Measurements from ENCODE around the gene C12orf50. TPM values are rescaled to one million over a fixed set of nuclear protein-coding genes. Genes with fewer than 3 reads are reported as not detected.

C12orf50 gene
- polyA plus RNA-seq, 2 of the 4 experiments (the other 2 are of a cell fraction), result 0.03 TPM; not detected in 1

GRCh38 chr12:88036353-88036965 lies 7.3 kb upstream of the C12orf50 start:
- Histone ChIP-seq H3K4me1 (peaks cover 25% of the 10 kb centered on the region), H3K4me3 (peak overlapping the region; percentile 77), H3K27ac (peak overlapping the region; percentile 80 to 93; a peak in 4 of 6 replicates), H3K9me3 (no peaks in the 10 kb centered on the region), H3K4me2 (peak overlapping the region; percentile 93)
- no peak for TF ChIP-seq ELK1 (IDR thresholded peaks at IDR 0.05; ENCODE audit: low read depth, low read length)
- TF ChIP-seq TFCP2L1 (CRISPR knock-in tag; IDR thresholded peaks at IDR 0.05), result no peak
- no peak for TF ChIP-seq EHF (CRISPR knock-in tag; IDR thresholded peaks at IDR 0.05)
- no peak for TF ChIP-seq RFX5 (IDR thresholded peaks at IDR 0.05)
- TF ChIP-seq MAZ (IDR thresholded peaks at IDR 0.05; ENCODE audit: borderline replicate concordance, low read depth, low read length), result no peak
- TF ChIP-seq HMGXB4 (CRISPR knock-in tag; IDR thresholded peaks at IDR 0.05; ENCODE audit: borderline replicate concordance), result no peak
- TF ChIP-seq CEBPB (IDR thresholded peaks at IDR 0.05), result no peak
- no peak for TF ChIP-seq HES2 (IDR thresholded peaks at IDR 0.05)
- TF ChIP-seq, protein P1, sequence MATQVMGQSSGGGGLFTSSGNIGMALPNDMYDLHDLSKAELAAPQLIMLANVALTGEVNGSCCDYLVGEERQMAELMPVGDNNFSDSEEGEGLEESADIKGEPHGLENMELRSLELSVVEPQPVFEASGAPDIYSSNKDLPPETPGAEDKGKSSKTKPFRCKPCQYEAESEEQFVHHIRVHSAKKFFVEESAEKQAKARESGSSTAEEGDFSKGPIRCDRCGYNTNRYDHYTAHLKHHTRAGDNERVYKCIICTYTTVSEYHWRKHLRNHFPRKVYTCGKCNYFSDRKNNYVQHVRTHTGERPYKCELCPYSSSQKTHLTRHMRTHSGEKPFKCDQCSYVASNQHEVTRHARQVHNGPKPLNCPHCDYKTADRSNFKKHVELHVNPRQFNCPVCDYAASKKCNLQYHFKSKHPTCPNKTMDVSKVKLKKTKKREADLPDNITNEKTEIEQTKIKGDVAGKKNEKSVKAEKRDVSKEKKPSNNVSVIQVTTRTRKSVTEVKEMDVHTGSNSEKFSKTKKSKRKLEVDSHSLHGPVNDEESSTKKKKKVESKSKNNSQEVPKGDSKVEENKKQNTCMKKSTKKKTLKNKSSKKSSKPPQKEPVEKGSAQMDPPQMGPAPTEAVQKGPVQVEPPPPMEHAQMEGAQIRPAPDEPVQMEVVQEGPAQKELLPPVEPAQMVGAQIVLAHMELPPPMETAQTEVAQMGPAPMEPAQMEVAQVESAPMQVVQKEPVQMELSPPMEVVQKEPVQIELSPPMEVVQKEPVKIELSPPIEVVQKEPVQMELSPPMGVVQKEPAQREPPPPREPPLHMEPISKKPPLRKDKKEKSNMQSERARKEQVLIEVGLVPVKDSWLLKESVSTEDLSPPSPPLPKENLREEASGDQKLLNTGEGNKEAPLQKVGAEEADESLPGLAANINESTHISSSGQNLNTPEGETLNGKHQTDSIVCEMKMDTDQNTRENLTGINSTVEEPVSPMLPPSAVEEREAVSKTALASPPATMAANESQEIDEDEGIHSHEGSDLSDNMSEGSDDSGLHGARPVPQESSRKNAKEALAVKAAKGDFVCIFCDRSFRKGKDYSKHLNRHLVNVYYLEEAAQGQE (IDR thresholded peaks at IDR 0.05), result no peak
- TF ChIP-seq, protein P2, sequence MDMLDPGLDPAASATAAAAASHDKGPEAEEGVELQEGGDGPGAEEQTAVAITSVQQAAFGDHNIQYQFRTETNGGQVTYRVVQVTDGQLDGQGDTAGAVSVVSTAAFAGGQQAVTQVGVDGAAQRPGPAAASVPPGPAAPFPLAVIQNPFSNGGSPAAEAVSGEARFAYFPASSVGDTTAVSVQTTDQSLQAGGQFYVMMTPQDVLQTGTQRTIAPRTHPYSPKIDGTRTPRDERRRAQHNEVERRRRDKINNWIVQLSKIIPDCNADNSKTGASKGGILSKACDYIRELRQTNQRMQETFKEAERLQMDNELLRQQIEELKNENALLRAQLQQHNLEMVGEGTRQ (IDR thresholded peaks at IDR 0.05), result no peak
- TF ChIP-seq EHMT2 (IDR thresholded peaks at IDR 0.05; ENCODE audit: low read depth), result no peak
- ChIA-PET CTCF (no interaction called here), POLR2A (interaction anchor here (0.6 to 1.1 kb wide), 2 partner anchors 31 to 233 kb away, joined by 3 read pairs; no protein-coding TSS in a partner anchor)
- 33% methylated on average over 5 of the region's 5 CpGs for WGBS (ENCODE audit: missing lambda C conversion rate)
- no peak for FAIRE-seq
- no peak for DNase-seq (ENCODE audit: low read depth in 1 of 2, low spot score in 1 of 2)
- no peak for ATAC-seq

DNA sequence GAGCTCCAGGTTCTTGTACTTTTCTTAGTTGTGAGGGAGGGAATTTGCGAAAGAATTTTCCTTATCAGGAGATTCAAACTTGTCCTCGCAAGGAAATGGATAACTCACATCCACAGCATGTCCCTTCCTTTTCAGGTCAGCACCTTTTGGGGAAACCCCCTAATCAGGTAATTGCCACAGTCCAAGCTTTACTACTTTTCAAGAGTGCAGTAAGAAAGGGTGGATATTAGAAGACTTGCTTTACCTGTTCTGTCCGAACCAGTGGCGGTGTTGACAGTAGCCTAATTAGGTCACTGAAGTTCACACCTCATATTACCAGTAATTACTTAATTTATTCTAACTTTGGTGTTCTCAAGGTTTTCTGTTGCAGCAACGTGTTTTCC lies 6.7 kb upstream of the C12orf50 start:
- DNase-seq (ENCODE audit: low read depth in 1 of 2, low spot score in 1 of 2) (no peak), ATAC-seq (peak; percentile 18 to 51; a peak in 5 of 6 replicates), FAIRE-seq (no peak)
- Histone ChIP-seq H3K4me1 (peaks cover 25% of the 10 kb centered on the region), H3K4me3 (peak overlapping the region; percentile 77), H3K4me2 (peak overlapping the region; percentile 93), H3K9me3 (no peaks in the 10 kb centered on the region), H3K27ac (peak overlapping the region; percentile 80 to 93)
- TF ChIP-seq ELK1 (IDR thresholded peaks at IDR 0.05; ENCODE audit: low read depth, low read length) (no peak), MAFK (IDR thresholded peaks at IDR 0.05; ENCODE audit: partially characterized antibody) (no peak), RARB (CRISPR knock-in tag; IDR thresholded peaks at IDR 0.05) (no peak), GATA3 (IDR thresholded peaks at IDR 0.05; ENCODE audit: borderline replicate concordance) (no peak), RNF2 (IDR thresholded peaks at IDR 0.05; ENCODE audit: borderline replicate concordance, low read depth) (no peak)
- TF ChIP-seq, protein P3, sequence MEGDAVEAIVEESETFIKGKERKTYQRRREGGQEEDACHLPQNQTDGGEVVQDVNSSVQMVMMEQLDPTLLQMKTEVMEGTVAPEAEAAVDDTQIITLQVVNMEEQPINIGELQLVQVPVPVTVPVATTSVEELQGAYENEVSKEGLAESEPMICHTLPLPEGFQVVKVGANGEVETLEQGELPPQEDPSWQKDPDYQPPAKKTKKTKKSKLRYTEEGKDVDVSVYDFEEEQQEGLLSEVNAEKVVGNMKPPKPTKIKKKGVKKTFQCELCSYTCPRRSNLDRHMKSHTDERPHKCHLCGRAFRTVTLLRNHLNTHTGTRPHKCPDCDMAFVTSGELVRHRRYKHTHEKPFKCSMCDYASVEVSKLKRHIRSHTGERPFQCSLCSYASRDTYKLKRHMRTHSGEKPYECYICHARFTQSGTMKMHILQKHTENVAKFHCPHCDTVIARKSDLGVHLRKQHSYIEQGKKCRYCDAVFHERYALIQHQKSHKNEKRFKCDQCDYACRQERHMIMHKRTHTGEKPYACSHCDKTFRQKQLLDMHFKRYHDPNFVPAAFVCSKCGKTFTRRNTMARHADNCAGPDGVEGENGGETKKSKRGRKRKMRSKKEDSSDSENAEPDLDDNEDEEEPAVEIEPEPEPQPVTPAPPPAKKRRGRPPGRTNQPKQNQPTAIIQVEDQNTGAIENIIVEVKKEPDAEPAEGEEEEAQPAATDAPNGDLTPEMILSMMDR (IDR thresholded peaks at IDR 0.05), result no peak
- ChIA-PET POLR2A (interaction anchor here (1.1 kb wide), 1 partner anchor 233 kb away, joined by 3 read pairs; no protein-coding TSS in a partner anchor), CTCF (no interaction called here)
- under 1% methylated on average over 5 of the region's 5 CpGs for WGBS (ENCODE audit: missing lambda C conversion rate)

All from A549 (cell line).